Stimulated activated CD4-positive, alpha-beta T cell treated with anti-CD3 and anti-CD28 coated beads, TNF-alpha, amount 100 ng/mL, for 4 hours (primary cell): ENCODE results near the gene GPR12.

ENCODE experiments used
- DNase-seq, 3 experiments: peaks; one replicate each; pipeline ENCODE4 v3.0.0-alpha.2; 2020; ENCODE audit warnings: low read depth in 3 of 3

GPR12 gene

GRCh38 chr13:26759907-26760831 lies at the start of gene GPR12:
Gene GPR12 (minus strand): TSS chr13:26760786. CDS start chr13:26759827, 959 bp downstream.
- DNase-seq, result no peak

- DNase-seq, result no peak
These were observed 49.5 kb upstream of the GPR12 start for GRCh38 chr13:26810095-26810494.

- no peak for DNase-seq
These were observed 46.3 kb upstream of the GPR12 start for GRCh38 chr13:26806891-26807290.

- no peak for DNase-seq
These were observed 27.4 kb upstream of the GPR12 start for GRCh38 chr13:26787961-26788360.

GRCh38 chr13:26786651-26787295 lies 26.2 kb upstream of the GPR12 start:
- no peak for DNase-seq

GRCh38 chr13:26785838-26786630 lies 25.4 kb upstream of the GPR12 start:
- DNase-seq, result peak in 1 of 3 experiments; percentile 10

- DNase-seq, result no peak
These were observed 24.4 kb upstream of the GPR12 start for GRCh38 chr13:26784704-26785639.

GRCh38 chr13:26780411-26780810 lies 19.8 kb upstream of the GPR12 start:
- no peak for DNase-seq

GRCh38 chr13:26779321-26779720 lies 18.7 kb upstream of the GPR12 start:
- no peak for DNase-seq

- DNase-seq, result no peak
These were observed 11.9 kb upstream of the GPR12 start for GRCh38 chr13:26772531-26772930.

- no peak for DNase-seq
These were observed 11.2 kb upstream of the GPR12 start for GRCh38 chr13:26771796-26772195.

GRCh38 chr13:26762745-26763345 lies 2.3 kb upstream of the GPR12 start:
- DNase-seq, result no peak

- DNase-seq, result no peak
These were observed 421 bp upstream of the GPR12 start for GRCh38 chr13:26760832-26761582.

GRCh38 chr13:26759249-26759906 lies 1.2 kb downstream of the GPR12 start:
- DNase-seq, result no peak

- DNase-seq, result no peak
These were observed 2.0 kb downstream of the GPR12 start for GRCh38 chr13:26758496-26759157.

GRCh38 chr13:26756961-26757360 lies 3.6 kb downstream of the GPR12 start:
- no peak for DNase-seq

GRCh38 chr13:26752671-26753070 lies 7.9 kb downstream of the GPR12 start:
- DNase-seq, result no peak

- no peak for DNase-seq
These were observed 10.7 kb downstream of the GPR12 start for GRCh38 chr13:26749905-26750304.

GRCh38 chr13:26749285-26749684 lies 11.3 kb downstream of the GPR12 start:
- no peak for DNase-seq
